ENCODE data around the gene BAX.
"Not testable (repeated sequence)": the region's sequence is repeated elsewhere in the genome, so short reads cannot be mapped to it uniquely, and the experiment has no call there.

BAX gene

GRCh38 chr19:48921721-48922500 is 32.8 kb upstream of the BAX start:
- DNase-seq (ENCODE audit: low spot score), result no peak
- TF ChIP-seq, protein P1, sequence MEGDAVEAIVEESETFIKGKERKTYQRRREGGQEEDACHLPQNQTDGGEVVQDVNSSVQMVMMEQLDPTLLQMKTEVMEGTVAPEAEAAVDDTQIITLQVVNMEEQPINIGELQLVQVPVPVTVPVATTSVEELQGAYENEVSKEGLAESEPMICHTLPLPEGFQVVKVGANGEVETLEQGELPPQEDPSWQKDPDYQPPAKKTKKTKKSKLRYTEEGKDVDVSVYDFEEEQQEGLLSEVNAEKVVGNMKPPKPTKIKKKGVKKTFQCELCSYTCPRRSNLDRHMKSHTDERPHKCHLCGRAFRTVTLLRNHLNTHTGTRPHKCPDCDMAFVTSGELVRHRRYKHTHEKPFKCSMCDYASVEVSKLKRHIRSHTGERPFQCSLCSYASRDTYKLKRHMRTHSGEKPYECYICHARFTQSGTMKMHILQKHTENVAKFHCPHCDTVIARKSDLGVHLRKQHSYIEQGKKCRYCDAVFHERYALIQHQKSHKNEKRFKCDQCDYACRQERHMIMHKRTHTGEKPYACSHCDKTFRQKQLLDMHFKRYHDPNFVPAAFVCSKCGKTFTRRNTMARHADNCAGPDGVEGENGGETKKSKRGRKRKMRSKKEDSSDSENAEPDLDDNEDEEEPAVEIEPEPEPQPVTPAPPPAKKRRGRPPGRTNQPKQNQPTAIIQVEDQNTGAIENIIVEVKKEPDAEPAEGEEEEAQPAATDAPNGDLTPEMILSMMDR (IDR thresholded peaks at IDR 0.05; ENCODE audit: extremely low read depth, insufficient read depth, missing control alignments), result no peak
- in situ Hi-C loops (cut with MboI; ENCODE audit: low pct_unique_long_range_greater_than_20kb, low sequenced_read_pairs, unreplicated experiment), result no loop called here

GRCh38 chr19:48922548-48923490 is 31.9 kb upstream of the BAX start:
- TF ChIP-seq, protein P1 (IDR thresholded peaks at IDR 0.05; ENCODE audit: extremely low read depth, insufficient read depth, missing control alignments), result no peak
- DNase-seq (ENCODE audit: low spot score), result no peak
- in situ Hi-C loops (cut with MboI; ENCODE audit: low pct_unique_long_range_greater_than_20kb, low sequenced_read_pairs, unreplicated experiment), result no loop called here

- DNase-seq (ENCODE audit: low spot score), result no peak
- TF ChIP-seq, protein P1 (IDR thresholded peaks at IDR 0.05; ENCODE audit: extremely low read depth, insufficient read depth, missing control alignments), result no peak
- in situ Hi-C loops (cut with MboI; ENCODE audit: low pct_unique_long_range_greater_than_20kb, low sequenced_read_pairs, unreplicated experiment), result no loop called here
These were observed 29.3 kb upstream of the BAX start for GRCh38 chr19:48925240-48925843.

GRCh38 chr19:48925890-48926289 is 28.8 kb upstream of the BAX start:
- DNase-seq (ENCODE audit: low spot score); in situ Hi-C loops (cut with MboI; ENCODE audit: low pct_unique_long_range_greater_than_20kb, low sequenced_read_pairs, unreplicated experiment): not testable (repeated sequence)

DNA sequence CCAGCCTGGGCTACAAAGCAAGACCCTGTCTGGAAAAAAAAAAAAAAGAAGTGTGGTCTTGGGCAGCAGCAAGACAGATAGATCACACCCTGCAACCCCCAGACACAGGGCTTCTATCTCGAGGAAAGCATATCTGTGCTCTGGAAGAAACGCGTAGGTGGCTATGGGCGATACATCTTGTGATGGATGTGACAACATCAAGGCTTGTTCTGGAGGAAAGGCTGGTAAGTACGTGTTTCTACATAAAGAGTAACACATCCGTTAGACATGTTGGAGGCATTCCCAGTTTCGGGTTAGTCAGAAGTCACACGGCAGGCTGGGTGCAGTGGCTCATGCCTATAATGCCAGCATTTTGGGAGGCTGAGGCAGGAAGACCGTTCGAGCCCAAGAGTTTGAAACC is 27.8 kb upstream of the BAX start:
- in situ Hi-C loops (cut with MboI; ENCODE audit: low pct_unique_long_range_greater_than_20kb, low sequenced_read_pairs, unreplicated experiment), result no loop called here
- no peak for DNase-seq (ENCODE audit: low spot score)
- TF ChIP-seq, protein P1 (IDR thresholded peaks at IDR 0.05; ENCODE audit: extremely low read depth, insufficient read depth, missing control alignments), result no peak

GRCh38 chr19:48927692-48928091 is 27.0 kb upstream of the BAX start:
- DNase-seq (ENCODE audit: low spot score); in situ Hi-C loops (cut with MboI; ENCODE audit: low pct_unique_long_range_greater_than_20kb, low sequenced_read_pairs, unreplicated experiment): not testable (repeated sequence)

- in situ Hi-C loops (cut with MboI; ENCODE audit: low pct_unique_long_range_greater_than_20kb, low sequenced_read_pairs, unreplicated experiment), result no loop called here
- DNase-seq (ENCODE audit: low spot score), result no peak
These were observed 26.3 kb upstream of the BAX start for GRCh38 chr19:48928164-48929025.

More at GRCh38 chr19:48928164-48929025, 26.3 kb upstream of the BAX start:
- TF ChIP-seq, protein P1 (IDR thresholded peaks at IDR 0.05; ENCODE audit: extremely low read depth, insufficient read depth, missing control alignments), result no peak

All from GM13977 (cell line).